ENCODE results near the gene MEOX2.

The MEOX2 gene

DNA sequence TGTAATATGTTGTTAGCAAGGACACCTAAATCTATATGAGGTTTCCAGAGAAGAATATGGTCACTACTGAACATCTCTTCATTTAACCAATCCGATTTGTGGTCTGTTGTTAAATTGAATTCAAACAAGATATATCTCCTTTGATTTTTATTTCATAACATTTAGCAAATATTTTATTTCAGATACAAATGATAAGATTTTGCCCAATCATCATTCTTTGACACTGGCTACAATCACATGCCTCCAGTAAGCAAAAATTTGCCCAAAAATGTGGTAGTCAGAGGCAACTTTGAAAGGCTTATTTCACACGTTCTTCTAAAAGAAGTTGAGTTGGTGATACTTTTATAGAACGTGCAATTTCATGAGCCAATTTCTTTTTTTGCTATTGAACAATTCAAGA lies 79.9 kb downstream of the MEOX2 start:
- Histone ChIP-seq H3K36me3 (ENCODE audit: insufficient read depth, low read depth, low read length) (no peaks in the 10 kb centered on the region), H3K4me3 (ENCODE audit: low read length) (no peak overlapping the region), H3K9ac (ENCODE audit: low read depth, low read length) (no peak overlapping the region), H3K9me3 (ENCODE audit: insufficient read depth, low read depth, low read length) (no peaks in the 10 kb centered on the region), H3K4me1 (ENCODE audit: insufficient read depth, low read length) (no peaks in the 10 kb centered on the region), H3K27me3 (ENCODE audit: insufficient read depth, low read length) (no peaks in the 10 kb centered on the region), H3K27ac (ENCODE audit: low read length) (no peak overlapping the region)

DNA sequence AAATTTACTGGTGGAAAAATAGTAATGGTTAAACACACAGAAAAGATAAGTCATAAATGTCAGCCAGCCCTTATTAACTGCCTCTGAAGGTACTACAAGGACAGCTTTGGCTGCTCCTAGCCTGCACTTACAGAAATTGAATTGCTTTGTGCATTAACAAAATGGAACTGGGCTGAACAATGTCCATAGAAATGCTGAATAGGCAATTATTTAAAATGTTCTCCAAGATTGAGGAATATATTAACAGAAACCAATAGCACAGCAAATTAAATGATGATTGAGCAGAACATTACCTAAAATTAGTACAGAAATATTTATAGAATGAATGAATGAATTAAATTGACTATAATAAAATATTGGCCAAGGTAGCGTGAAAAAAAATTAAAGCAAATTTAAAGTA lies 82.3 kb downstream of the MEOX2 start:
- Histone ChIP-seq H3K36me3 (ENCODE audit: insufficient read depth, low read depth, low read length) (no peaks in the 10 kb centered on the region), H3K27me3 (ENCODE audit: insufficient read depth, low read length) (no peaks in the 10 kb centered on the region), H3K9me3 (ENCODE audit: insufficient read depth, low read depth, low read length) (no peaks in the 10 kb centered on the region), H3K4me3 (ENCODE audit: low read length) (no peak overlapping the region), H3K4me1 (ENCODE audit: insufficient read depth, low read length) (no peaks in the 10 kb centered on the region), H3K27ac (ENCODE audit: low read length) (no peak overlapping the region), H3K9ac (ENCODE audit: low read depth, low read length) (no peak overlapping the region)

DNA sequence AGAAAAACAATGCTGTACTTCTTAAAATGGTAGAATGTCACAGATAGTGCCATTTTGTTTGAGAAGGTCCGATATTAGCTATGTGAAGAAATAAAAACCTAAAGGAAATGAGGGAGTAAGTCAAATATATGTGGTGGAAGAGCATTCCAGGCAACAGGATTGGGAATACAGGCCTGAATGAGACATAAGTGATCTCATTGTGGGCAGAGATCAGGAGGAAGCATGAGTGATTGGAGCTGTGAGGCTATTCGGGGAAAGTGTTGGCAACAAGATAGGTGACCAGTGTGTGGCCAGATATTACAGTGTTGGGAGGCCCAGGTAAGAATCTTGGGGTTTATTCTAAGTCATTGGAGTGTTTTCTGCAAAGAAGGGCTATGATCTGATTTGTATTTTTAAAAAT lies 83.4 kb downstream of the MEOX2 start:
- Histone ChIP-seq H3K9ac (ENCODE audit: low read depth, low read length) (no peak overlapping the region), H3K36me3 (ENCODE audit: insufficient read depth, low read depth, low read length) (no peaks in the 10 kb centered on the region), H3K27me3 (ENCODE audit: insufficient read depth, low read length) (no peaks in the 10 kb centered on the region), H3K27ac (ENCODE audit: low read length) (no peak overlapping the region), H3K4me1 (ENCODE audit: insufficient read depth, low read length) (no peaks in the 10 kb centered on the region), H3K4me3 (ENCODE audit: low read length) (no peak overlapping the region), H3K9me3 (ENCODE audit: insufficient read depth, low read depth, low read length) (no peaks in the 10 kb centered on the region)

DNA sequence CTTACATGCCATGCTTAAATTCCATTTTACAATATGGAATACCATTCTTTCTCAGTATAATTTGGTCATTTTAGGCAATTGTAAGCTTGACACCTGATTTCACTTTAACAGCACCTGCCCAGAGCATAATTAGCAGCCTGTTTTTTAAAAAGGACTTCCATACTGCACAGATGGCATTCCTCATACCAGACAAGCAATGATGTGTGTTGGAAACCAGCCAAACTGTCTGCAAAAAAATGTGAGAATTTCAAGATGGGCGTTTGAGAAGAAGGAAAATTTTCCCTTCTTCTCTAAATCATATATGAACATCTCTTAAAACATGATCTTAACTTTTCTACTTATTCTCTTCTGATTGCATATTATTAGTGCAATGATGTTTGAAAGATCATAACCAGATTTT lies 84.2 kb downstream of the MEOX2 start:
- H3K4me3 ChIP-seq (ENCODE audit: low read length): no peak overlapping the region
- no peaks in the 10 kb centered on the region for H3K27me3 ChIP-seq (ENCODE audit: insufficient read depth, low read length)
- H3K9ac ChIP-seq (ENCODE audit: low read depth, low read length): no peak overlapping the region
- no peaks in the 10 kb centered on the region for H3K36me3 ChIP-seq (ENCODE audit: insufficient read depth, low read depth, low read length)
- no peak overlapping the region for H3K27ac ChIP-seq (ENCODE audit: low read length)
- no peaks in the 10 kb centered on the region for H3K9me3 ChIP-seq (ENCODE audit: insufficient read depth, low read depth, low read length)
- no peaks in the 10 kb centered on the region for H3K4me1 ChIP-seq (ENCODE audit: insufficient read depth, low read length)

DNA sequence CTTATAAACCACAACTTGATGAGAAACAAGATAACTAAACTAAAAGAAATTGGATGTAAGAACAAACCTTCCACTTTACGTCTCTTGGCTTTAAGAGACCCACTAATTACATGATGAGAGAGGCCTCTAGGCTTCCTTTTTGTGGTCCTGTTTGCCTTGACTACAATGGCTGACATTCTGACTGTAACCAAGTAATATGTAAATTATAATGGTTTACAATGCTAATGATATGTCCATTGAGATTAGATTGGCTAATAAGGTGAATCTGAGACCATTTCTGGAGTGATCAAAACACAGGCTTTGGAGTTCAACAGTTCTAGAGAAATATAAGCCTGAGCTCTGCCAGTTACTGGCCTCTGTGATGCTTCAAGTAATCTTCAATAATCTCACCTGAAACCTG lies 85.3 kb downstream of the MEOX2 start:
- no peak overlapping the region for H3K4me3 ChIP-seq (ENCODE audit: low read length)
- no peak overlapping the region for H3K9ac ChIP-seq (ENCODE audit: low read depth, low read length)
- no peaks in the 10 kb centered on the region for H3K27me3 ChIP-seq (ENCODE audit: insufficient read depth, low read length)
- H3K36me3 ChIP-seq (ENCODE audit: insufficient read depth, low read depth, low read length): no peaks in the 10 kb centered on the region
- no peaks in the 10 kb centered on the region for H3K4me1 ChIP-seq (ENCODE audit: insufficient read depth, low read length)
- no peak overlapping the region for H3K27ac ChIP-seq (ENCODE audit: low read length)
- no peaks in the 10 kb centered on the region for H3K9me3 ChIP-seq (ENCODE audit: insufficient read depth, low read depth, low read length)

DNA sequence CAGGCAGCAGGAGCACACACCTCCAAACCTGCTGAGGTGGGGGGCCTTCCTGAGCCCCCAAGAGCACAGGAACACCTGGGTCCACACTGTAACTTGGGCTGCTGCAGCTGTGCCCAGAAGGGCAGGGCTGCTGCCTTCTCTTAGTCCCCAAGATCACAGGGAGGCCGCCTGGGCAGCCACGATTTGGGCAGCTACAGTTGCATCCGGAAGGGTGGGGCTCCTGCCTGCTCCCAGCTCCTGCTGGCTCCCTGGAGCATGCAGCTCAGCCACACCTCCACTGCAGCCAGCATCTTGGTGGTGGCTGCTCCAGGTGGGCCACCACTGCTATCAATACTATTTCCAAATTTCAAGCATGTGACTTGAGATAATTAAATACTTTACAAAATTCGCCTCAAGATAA lies 86.2 kb downstream of the MEOX2 start:
- Histone ChIP-seq H3K9ac (ENCODE audit: low read depth, low read length) (no peak overlapping the region), H3K9me3 (ENCODE audit: insufficient read depth, low read depth, low read length) (no peaks in the 10 kb centered on the region), H3K27me3 (ENCODE audit: insufficient read depth, low read length) (no peaks in the 10 kb centered on the region), H3K4me3 (ENCODE audit: low read length) (no peak overlapping the region), H3K4me1 (ENCODE audit: insufficient read depth, low read length) (no peaks in the 10 kb centered on the region), H3K27ac (ENCODE audit: low read length) (no peak overlapping the region), H3K36me3 (ENCODE audit: insufficient read depth, low read depth, low read length) (no peaks in the 10 kb centered on the region)

DNA sequence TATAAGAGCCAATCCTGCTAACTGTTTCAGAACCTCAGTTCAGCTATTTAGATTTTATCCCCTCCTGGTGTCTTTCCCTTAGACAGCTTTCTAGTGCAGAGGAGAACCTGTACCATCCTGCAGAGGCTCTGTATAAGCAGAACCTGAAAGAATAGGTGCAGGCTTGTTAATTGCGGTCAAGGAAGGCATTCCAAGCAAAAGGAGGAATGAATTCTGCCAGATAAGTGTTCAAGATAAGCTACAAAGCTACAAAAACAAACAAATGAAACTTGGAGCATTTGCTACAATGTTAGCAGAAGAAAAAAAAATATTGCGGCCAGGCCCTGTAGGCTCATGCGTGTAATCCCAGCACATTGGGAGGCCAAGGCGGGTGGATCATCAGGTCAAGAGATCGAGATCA lies 92.0 kb downstream of the MEOX2 start:
- H3K27me3 ChIP-seq (ENCODE audit: insufficient read depth, low read length): no peaks in the 10 kb centered on the region
- H3K4me1 ChIP-seq (ENCODE audit: insufficient read depth, low read length): no peaks in the 10 kb centered on the region
- no peaks in the 10 kb centered on the region for H3K36me3 ChIP-seq (ENCODE audit: insufficient read depth, low read depth, low read length)
- no peak overlapping the region for H3K9ac ChIP-seq (ENCODE audit: low read depth, low read length)
- no peaks in the 10 kb centered on the region for H3K9me3 ChIP-seq (ENCODE audit: insufficient read depth, low read depth, low read length)
- no peak overlapping the region for H3K4me3 ChIP-seq (ENCODE audit: low read length)
- H3K27ac ChIP-seq (ENCODE audit: low read length): no peak overlapping the region

DNA sequence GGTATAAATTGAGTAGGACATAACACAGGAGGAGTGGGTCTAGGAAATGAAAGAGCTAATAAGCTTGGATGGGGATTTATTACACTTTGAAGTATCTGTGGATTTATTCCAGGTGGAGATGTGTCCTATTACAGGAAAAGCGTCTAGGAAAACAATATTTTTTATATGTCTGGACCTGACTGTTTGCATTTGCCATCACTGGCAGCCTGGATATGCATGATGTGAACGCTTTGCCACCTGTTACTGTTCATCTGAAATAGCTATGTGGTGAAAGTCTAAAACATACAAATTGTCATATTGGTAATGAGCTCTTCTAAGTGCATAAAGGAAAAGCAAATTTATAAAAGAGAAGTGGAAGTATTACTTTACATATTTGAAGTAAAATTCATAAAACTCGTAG lies 93.1 kb downstream of the MEOX2 start:
- H3K36me3 ChIP-seq (ENCODE audit: insufficient read depth, low read depth, low read length): no peaks in the 10 kb centered on the region

DNA sequence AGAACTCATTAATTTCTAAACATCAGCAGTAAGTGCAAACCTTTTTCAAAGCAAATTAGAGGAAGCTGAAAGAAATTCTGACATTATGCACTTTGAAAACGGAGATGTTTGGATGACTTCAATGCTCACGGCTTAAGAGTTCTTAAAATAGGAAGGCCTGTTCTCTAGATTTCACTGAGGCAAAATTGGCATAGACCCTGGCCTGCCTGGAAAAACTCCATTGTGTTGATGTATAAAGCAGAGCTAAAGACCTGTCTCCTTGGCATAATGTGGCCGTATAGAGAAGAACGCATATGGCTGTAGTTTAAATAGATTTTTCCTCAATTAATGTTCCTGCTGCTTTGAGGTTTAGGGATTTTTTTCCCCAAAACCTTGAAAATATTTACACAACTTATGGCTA lies 100.2 kb downstream of the MEOX2 start:
- Histone ChIP-seq H3K9ac (ENCODE audit: low read depth, low read length) (no peak overlapping the region), H3K27me3 (ENCODE audit: insufficient read depth, low read length) (no peaks in the 10 kb centered on the region), H3K36me3 (ENCODE audit: insufficient read depth, low read depth, low read length) (no peaks in the 10 kb centered on the region), H3K4me1 (ENCODE audit: insufficient read depth, low read length) (no peaks in the 10 kb centered on the region), H3K27ac (ENCODE audit: low read length) (no peak overlapping the region), H3K4me3 (ENCODE audit: low read length) (no peak overlapping the region), H3K9me3 (ENCODE audit: insufficient read depth, low read depth, low read length) (peaks cover 27% of the 10 kb centered on the region)

More for the DNA sequence above, 93.1 kb downstream of the MEOX2 start:
- Histone ChIP-seq H3K4me1 (ENCODE audit: insufficient read depth, low read length) (no peaks in the 10 kb centered on the region), H3K27me3 (ENCODE audit: insufficient read depth, low read length) (no peaks in the 10 kb centered on the region), H3K27ac (ENCODE audit: low read length) (no peak overlapping the region), H3K4me3 (ENCODE audit: low read length) (no peak overlapping the region), H3K9me3 (ENCODE audit: insufficient read depth, low read depth, low read length) (no peaks in the 10 kb centered on the region), H3K9ac (ENCODE audit: low read depth, low read length) (no peak overlapping the region)

DNA sequence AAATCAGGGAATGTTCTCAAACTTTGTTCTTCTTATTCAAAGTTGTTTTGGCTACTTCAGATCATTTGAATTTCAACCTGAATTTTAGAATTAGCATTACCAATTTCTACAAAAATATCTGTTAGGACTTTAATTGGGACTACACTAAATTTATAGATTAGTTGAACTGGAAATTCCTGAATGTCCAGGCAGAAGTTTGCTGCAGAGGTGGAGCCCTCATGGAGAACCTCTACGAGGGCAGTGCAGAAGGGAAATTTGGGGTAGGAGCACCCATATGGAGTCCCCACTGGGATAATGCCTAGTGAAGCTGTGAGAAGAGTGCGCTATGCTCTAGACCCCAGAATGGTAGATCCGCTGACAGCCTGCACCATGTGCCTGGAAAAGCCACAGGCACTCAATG lies 101.9 kb downstream of the MEOX2 start:
- H3K27me3 ChIP-seq (ENCODE audit: insufficient read depth, low read length): no peaks in the 10 kb centered on the region

DNA sequence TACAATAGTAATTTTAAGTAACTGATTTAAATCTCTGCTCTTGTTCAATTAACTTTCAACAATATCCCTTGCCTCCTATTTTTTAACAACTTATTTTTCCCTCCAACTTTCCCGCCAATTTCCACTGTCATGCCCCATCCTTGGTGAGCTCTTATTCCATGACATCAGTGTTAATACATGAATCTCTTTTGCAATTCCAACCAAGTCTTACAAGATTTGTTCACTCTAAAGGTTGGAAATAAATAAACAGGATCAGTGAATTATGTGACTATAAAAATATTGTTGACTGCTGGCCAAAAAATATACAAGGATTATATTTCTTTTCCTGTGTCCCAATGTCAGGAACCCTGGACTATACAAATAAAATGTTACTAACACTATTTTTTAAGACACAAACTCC lies 103.7 kb downstream of the MEOX2 start:
- Histone ChIP-seq H3K27ac (ENCODE audit: low read length) (no peak overlapping the region), H3K4me1 (ENCODE audit: insufficient read depth, low read length) (no peaks in the 10 kb centered on the region)

More for the DNA sequence above, 101.9 kb downstream of the MEOX2 start:
- H3K36me3 ChIP-seq (ENCODE audit: insufficient read depth, low read depth, low read length): no peaks in the 10 kb centered on the region
- no peaks in the 10 kb centered on the region for H3K4me1 ChIP-seq (ENCODE audit: insufficient read depth, low read length)
- no peak overlapping the region for H3K4me3 ChIP-seq (ENCODE audit: low read length)
- H3K27ac ChIP-seq (ENCODE audit: low read length): no peak overlapping the region
- H3K9ac ChIP-seq (ENCODE audit: low read depth, low read length): no peak overlapping the region
- H3K9me3 ChIP-seq (ENCODE audit: insufficient read depth, low read depth, low read length): peaks cover 27% of the 10 kb centered on the region

DNA sequence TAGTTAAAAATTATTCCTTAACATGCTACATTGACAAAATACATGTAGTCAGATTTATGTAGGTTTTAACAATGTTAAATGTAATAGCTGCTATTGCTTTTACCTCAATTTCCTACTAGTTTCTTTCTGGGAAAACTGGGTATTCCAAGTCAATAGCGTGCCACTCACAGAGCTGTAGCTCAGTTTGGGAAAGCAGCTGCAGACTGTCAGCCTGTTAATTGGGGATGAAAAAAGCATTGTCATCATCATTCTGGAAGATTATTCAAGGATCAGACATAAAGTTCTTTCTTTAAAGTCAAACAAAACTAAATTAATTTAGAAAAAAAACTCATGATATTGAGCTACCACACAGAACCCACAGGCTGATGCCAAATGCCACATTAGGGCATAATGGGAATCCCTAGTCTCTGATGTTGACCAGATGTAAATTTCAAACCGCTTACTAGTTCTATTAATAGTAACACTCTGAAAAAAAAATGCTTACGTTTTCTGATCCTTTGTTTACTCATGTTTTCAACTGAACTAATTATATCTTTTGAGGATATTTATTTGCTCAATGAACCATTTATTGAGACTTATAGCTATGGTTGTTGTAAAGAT lies 105.0 kb downstream of the MEOX2 start:
- no peaks in the 10 kb centered on the region for H3K36me3 ChIP-seq (ENCODE audit: insufficient read depth, low read depth, low read length)
- H3K4me3 ChIP-seq (ENCODE audit: low read length): no peak overlapping the region
- H3K9me3 ChIP-seq (ENCODE audit: insufficient read depth, low read depth, low read length): peaks cover 24% of the 10 kb centered on the region
- H3K9ac ChIP-seq (ENCODE audit: low read depth, low read length): no peak overlapping the region
- H3K27me3 ChIP-seq (ENCODE audit: insufficient read depth, low read length): no peaks in the 10 kb centered on the region
- H3K27ac ChIP-seq (ENCODE audit: low read length): no peak overlapping the region
- H3K4me1 ChIP-seq (ENCODE audit: insufficient read depth, low read length): no peaks in the 10 kb centered on the region

More for the DNA sequence above, 103.7 kb downstream of the MEOX2 start:
- Histone ChIP-seq H3K4me3 (ENCODE audit: low read length) (no peak overlapping the region), H3K9me3 (ENCODE audit: insufficient read depth, low read depth, low read length) (peaks cover 27% of the 10 kb centered on the region), H3K27me3 (ENCODE audit: insufficient read depth, low read length) (no peaks in the 10 kb centered on the region), H3K36me3 (ENCODE audit: insufficient read depth, low read depth, low read length) (no peaks in the 10 kb centered on the region), H3K9ac (ENCODE audit: low read depth, low read length) (no peak overlapping the region)
